ENCODE data around the gene E2F3. TPM values are rescaled to one million over a fixed set of nuclear protein-coding genes. Genes with fewer than 3 reads are reported as not detected.
"Not testable (repeated sequence)": the region's sequence is repeated elsewhere in the genome, so short reads cannot be mapped to it uniquely, and the experiment has no call there.

E2F3 gene
- total RNA-seq, 4 donors from 2014 or later = 5.8 to 10.7 (median 9.1) TPM

GRCh38 chr6:20464041-20464440 is 62.4 kb downstream of the E2F3 start:
- no peak for ATAC-seq (ENCODE audit: low FRiP score)

DNA sequence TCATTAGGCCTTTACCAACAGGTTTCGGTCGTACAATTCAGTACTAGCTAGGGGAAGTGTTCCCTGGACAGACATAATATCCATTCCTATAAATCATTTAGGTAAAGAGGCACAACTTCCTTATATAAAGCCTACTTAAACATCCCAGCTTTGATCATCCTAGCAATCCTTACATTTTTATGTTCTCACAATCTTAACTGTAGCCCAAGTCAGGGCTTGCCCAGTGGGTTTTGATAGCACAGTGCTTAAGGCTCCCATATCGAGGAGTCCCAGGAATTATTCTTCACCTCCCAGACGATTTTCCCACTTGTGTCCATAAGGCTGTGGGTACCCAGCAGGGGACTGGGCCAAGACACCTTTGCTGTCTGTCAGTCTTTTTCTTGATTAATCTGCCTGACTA is 63.2 kb downstream of the E2F3 start:
- ATAC-seq (ENCODE audit: low FRiP score) (no peak), DNase-seq (ENCODE audit: low spot score) (no peak)
- TF ChIP-seq, protein P1, sequence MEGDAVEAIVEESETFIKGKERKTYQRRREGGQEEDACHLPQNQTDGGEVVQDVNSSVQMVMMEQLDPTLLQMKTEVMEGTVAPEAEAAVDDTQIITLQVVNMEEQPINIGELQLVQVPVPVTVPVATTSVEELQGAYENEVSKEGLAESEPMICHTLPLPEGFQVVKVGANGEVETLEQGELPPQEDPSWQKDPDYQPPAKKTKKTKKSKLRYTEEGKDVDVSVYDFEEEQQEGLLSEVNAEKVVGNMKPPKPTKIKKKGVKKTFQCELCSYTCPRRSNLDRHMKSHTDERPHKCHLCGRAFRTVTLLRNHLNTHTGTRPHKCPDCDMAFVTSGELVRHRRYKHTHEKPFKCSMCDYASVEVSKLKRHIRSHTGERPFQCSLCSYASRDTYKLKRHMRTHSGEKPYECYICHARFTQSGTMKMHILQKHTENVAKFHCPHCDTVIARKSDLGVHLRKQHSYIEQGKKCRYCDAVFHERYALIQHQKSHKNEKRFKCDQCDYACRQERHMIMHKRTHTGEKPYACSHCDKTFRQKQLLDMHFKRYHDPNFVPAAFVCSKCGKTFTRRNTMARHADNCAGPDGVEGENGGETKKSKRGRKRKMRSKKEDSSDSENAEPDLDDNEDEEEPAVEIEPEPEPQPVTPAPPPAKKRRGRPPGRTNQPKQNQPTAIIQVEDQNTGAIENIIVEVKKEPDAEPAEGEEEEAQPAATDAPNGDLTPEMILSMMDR (IDR thresholded peaks at IDR 0.05) = no peak

More at GRCh38 chr6:20464041-20464440, 62.4 kb downstream of the E2F3 start:
- no peak for DNase-seq (ENCODE audit: low spot score)
- TF ChIP-seq, protein P1 (IDR thresholded peaks at IDR 0.05) = no peak

DNA sequence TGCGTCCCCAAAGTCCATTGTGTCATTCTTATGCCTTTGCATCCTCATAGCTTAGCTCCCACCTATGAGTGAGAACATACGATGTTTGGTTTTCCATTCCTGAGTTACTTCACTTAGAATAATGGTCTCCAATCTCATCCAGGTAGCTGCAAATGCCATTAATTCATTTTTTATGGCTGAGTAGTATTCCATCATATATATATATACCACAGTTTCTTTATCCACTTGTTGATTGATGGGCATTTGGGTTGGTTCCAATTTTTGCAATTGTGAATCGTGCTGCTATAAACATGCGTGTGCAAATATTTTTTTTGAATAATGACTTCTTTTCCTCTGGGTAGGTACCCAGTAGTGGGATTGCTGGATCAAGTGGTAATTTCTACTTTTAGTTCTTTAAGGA is 63.9 kb downstream of the E2F3 start:
- ATAC-seq (ENCODE audit: low FRiP score); DNase-seq (ENCODE audit: low spot score): not testable (repeated sequence)

GRCh38 chr6:20467437-20467836 is 65.8 kb downstream of the E2F3 start:
- TF ChIP-seq, protein P1 (IDR thresholded peaks at IDR 0.05) = no peak
- ATAC-seq (ENCODE audit: low FRiP score) = no peak
- no peak for DNase-seq (ENCODE audit: low spot score)

GRCh38 chr6:20468209-20468608 is 66.5 kb downstream of the E2F3 start:
- TF ChIP-seq, protein P1 (IDR thresholded peaks at IDR 0.05) = no peak
- no peak for DNase-seq (ENCODE audit: low spot score)
- no peak for ATAC-seq (ENCODE audit: low FRiP score)

DNA sequence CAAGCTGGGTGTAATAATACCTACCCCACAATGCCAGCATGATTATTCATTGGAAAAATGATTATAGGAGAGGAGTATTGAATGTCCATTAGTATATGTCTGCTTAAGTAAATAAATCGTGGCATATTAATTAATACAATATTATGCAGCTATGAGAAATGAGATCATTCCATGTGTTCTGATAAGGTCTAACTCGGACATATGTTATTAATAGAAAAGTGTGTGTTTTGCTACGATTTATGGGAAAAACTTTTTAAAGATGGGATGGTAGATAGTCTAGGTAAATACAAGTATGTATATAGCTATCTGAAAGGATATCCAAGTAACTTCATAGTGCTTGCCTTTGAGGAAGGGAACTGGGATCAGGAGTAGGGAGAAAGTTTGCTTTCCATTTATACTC is 71.1 kb downstream of the E2F3 start:
- ATAC-seq (ENCODE audit: low FRiP score) (no peak), DNase-seq (ENCODE audit: low spot score) (no peak)

DNA sequence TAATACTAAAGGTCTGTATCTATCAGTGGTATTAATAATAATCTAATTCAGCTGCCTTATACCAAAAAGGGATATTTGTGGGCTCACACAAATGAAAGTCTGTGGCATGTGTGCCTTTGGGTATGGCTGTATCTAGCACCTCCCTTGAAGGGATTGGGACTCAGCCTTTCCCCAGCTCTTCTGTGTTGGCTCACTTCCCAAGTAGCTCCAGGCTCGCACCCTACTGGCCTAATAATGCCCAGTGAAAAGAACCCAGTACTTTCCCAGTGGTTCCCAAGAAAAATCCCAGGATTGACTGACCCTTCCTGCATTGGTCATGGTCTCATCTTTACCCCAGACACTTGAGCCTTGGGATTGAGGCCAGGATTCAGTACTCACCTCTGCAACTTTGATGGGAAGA is 71.8 kb downstream of the E2F3 start:
- ATAC-seq (ENCODE audit: low FRiP score) (no peak), DNase-seq (ENCODE audit: low spot score) (no peak)
- TF ChIP-seq, protein P1 (IDR thresholded peaks at IDR 0.05) = no peak

More for the DNA sequence above, 71.1 kb downstream of the E2F3 start:
- TF ChIP-seq, protein P1 (IDR thresholded peaks at IDR 0.05) = no peak

Data from omental fat pad (tissue), 4 donors.